ENCODE results near the gene GHITM.

The GHITM gene

GRCh38 chr10:84149854-84150253 lies 10.5 kb downstream of the GHITM start:
- no peak overlapping the region for H3K9ac ChIP-seq (ENCODE audit: low read length)
- peaks cover 94% of the 10 kb centered on the region for H3K36me3 ChIP-seq (ENCODE audit: control insufficient read depth, insufficient read depth, low read length, severe bottlenecking)
- no peak for DNase-seq (ENCODE audit: low read depth)
- no peaks in the 10 kb centered on the region for H3K27me3 ChIP-seq (replicated peaks; ENCODE audit: control insufficient read depth, insufficient read depth, low read length)
- no peak overlapping the region for H3K4me3 ChIP-seq (ENCODE audit: low read length)
- no peaks in the 10 kb centered on the region for H3K4me1 ChIP-seq (ENCODE audit: control insufficient read depth, insufficient read depth, low read length)
- H3K9me3 ChIP-seq (ENCODE audit: control insufficient read depth, low read length), result no peaks in the 10 kb centered on the region

- peaks cover 73% of the 10 kb centered on the region for H3K36me3 ChIP-seq (ENCODE audit: control insufficient read depth, insufficient read depth, low read length, severe bottlenecking)
- H3K9me3 ChIP-seq (ENCODE audit: control insufficient read depth, low read length), result no peaks in the 10 kb centered on the region
- DNase-seq (ENCODE audit: low read depth), result no peak
- H3K4me1 ChIP-seq (ENCODE audit: control insufficient read depth, insufficient read depth, low read length), result peaks cover 5% of the 10 kb centered on the region
- H3K4me3 ChIP-seq (ENCODE audit: low read length), result no peak overlapping the region
- H3K9ac ChIP-seq (ENCODE audit: low read length), result no peak overlapping the region
- no peaks in the 10 kb centered on the region for H3K27me3 ChIP-seq (replicated peaks; ENCODE audit: control insufficient read depth, insufficient read depth, low read length)
Observed at GRCh38 chr10:84152769-84153168, 13.5 kb downstream of the GHITM start.

- Histone ChIP-seq H3K9me3 (ENCODE audit: control insufficient read depth, low read length) (no peaks in the 10 kb centered on the region), H3K4me1 (ENCODE audit: control insufficient read depth, insufficient read depth, low read length) (peaks cover 5% of the 10 kb centered on the region), H3K9ac (ENCODE audit: low read length) (no peak overlapping the region), H3K27me3 (replicated peaks; ENCODE audit: control insufficient read depth, insufficient read depth, low read length) (peaks cover 6% of the 10 kb centered on the region), H3K36me3 (ENCODE audit: control insufficient read depth, insufficient read depth, low read length, severe bottlenecking) (peaks cover 50% of the 10 kb centered on the region), H3K4me3 (ENCODE audit: low read length) (no peak overlapping the region)
- DNase-seq (ENCODE audit: low read depth), result no peak
Observed at GRCh38 chr10:84155521-84155920, 16.2 kb downstream of the GHITM start.

GRCh38 chr10:84156009-84156408 lies 16.7 kb downstream of the GHITM start:
- H3K9me3 ChIP-seq (ENCODE audit: control insufficient read depth, low read length), result no peaks in the 10 kb centered on the region
- H3K36me3 ChIP-seq (ENCODE audit: control insufficient read depth, insufficient read depth, low read length, severe bottlenecking), result peaks cover 45% of the 10 kb centered on the region
- H3K4me3 ChIP-seq (ENCODE audit: low read length), result no peak overlapping the region
- peaks cover 6% of the 10 kb centered on the region for H3K27me3 ChIP-seq (replicated peaks; ENCODE audit: control insufficient read depth, insufficient read depth, low read length)
- no peak for DNase-seq (ENCODE audit: low read depth)
- H3K4me1 ChIP-seq (ENCODE audit: control insufficient read depth, insufficient read depth, low read length), result peaks cover 5% of the 10 kb centered on the region
- no peak overlapping the region for H3K9ac ChIP-seq (ENCODE audit: low read length)

GRCh38 chr10:84156768-84157167 lies 17.5 kb downstream of the GHITM start:
- peaks cover 37% of the 10 kb centered on the region for H3K36me3 ChIP-seq (ENCODE audit: control insufficient read depth, insufficient read depth, low read length, severe bottlenecking)
- no peak overlapping the region for H3K9ac ChIP-seq (ENCODE audit: low read length)
- peaks cover 5% of the 10 kb centered on the region for H3K4me1 ChIP-seq (ENCODE audit: control insufficient read depth, insufficient read depth, low read length)
- H3K4me3 ChIP-seq (ENCODE audit: low read length), result no peak overlapping the region
- H3K9me3 ChIP-seq (ENCODE audit: control insufficient read depth, low read length), result no peaks in the 10 kb centered on the region
- peak; percentile 4 for DNase-seq (ENCODE audit: low read depth)
- H3K27me3 ChIP-seq (replicated peaks; ENCODE audit: control insufficient read depth, insufficient read depth, low read length), result peaks cover 6% of the 10 kb centered on the region

- DNase-seq (ENCODE audit: low read depth), result no peak
- Histone ChIP-seq H3K4me3 (ENCODE audit: low read length) (no peak overlapping the region), H3K9ac (ENCODE audit: low read length) (no peak overlapping the region), H3K27me3 (replicated peaks; ENCODE audit: control insufficient read depth, insufficient read depth, low read length) (peaks cover 12% of the 10 kb centered on the region), H3K4me1 (ENCODE audit: control insufficient read depth, insufficient read depth, low read length) (peaks cover 5% of the 10 kb centered on the region), H3K36me3 (ENCODE audit: control insufficient read depth, insufficient read depth, low read length, severe bottlenecking) (peaks cover 24% of the 10 kb centered on the region), H3K9me3 (ENCODE audit: control insufficient read depth, low read length) (no peaks in the 10 kb centered on the region)
Observed at GRCh38 chr10:84158061-84158460, 18.8 kb downstream of the GHITM start.

GRCh38 chr10:84158550-84158949 lies 19.2 kb downstream of the GHITM start:
- H3K27me3 ChIP-seq (replicated peaks; ENCODE audit: control insufficient read depth, insufficient read depth, low read length), result peaks cover 16% of the 10 kb centered on the region
- no peak overlapping the region for H3K4me3 ChIP-seq (ENCODE audit: low read length)
- H3K36me3 ChIP-seq (ENCODE audit: control insufficient read depth, insufficient read depth, low read length, severe bottlenecking), result peaks cover 19% of the 10 kb centered on the region
- H3K9me3 ChIP-seq (ENCODE audit: control insufficient read depth, low read length), result no peaks in the 10 kb centered on the region
- DNase-seq (ENCODE audit: low read depth), result no peak
- no peak overlapping the region for H3K9ac ChIP-seq (ENCODE audit: low read length)
- peaks cover 5% of the 10 kb centered on the region for H3K4me1 ChIP-seq (ENCODE audit: control insufficient read depth, insufficient read depth, low read length)

- H3K9ac ChIP-seq (ENCODE audit: low read length), result no peak overlapping the region
Observed at GRCh38 chr10:84159076-84159685, 19.9 kb downstream of the GHITM start.

GRCh38 chr10:84160663-84161362 lies 21.5 kb downstream of the GHITM start:
- Histone ChIP-seq H3K9ac (ENCODE audit: low read length) (no peak overlapping the region), H3K36me3 (ENCODE audit: control insufficient read depth, insufficient read depth, low read length, severe bottlenecking) (no peaks in the 10 kb centered on the region), H3K4me1 (ENCODE audit: control insufficient read depth, insufficient read depth, low read length) (peaks cover 7% of the 10 kb centered on the region), H3K4me3 (ENCODE audit: low read length) (no peak overlapping the region), H3K27me3 (replicated peaks; ENCODE audit: control insufficient read depth, insufficient read depth, low read length) (peaks cover 26% of the 10 kb centered on the region), H3K9me3 (ENCODE audit: control insufficient read depth, low read length) (no peaks in the 10 kb centered on the region)
- no peak for DNase-seq (ENCODE audit: low read depth)

More at GRCh38 chr10:84159076-84159685, 19.9 kb downstream of the GHITM start:
- DNase-seq (ENCODE audit: low read depth), result no peak
- peaks cover 13% of the 10 kb centered on the region for H3K36me3 ChIP-seq (ENCODE audit: control insufficient read depth, insufficient read depth, low read length, severe bottlenecking)
- peaks cover 7% of the 10 kb centered on the region for H3K4me1 ChIP-seq (ENCODE audit: control insufficient read depth, insufficient read depth, low read length)
- H3K27me3 ChIP-seq (replicated peaks; ENCODE audit: control insufficient read depth, insufficient read depth, low read length), result peaks cover 16% of the 10 kb centered on the region
- no peaks in the 10 kb centered on the region for H3K9me3 ChIP-seq (ENCODE audit: control insufficient read depth, low read length)
- no peak overlapping the region for H3K4me3 ChIP-seq (ENCODE audit: low read length)

GRCh38 chr10:84163996-84164395 lies 24.7 kb downstream of the GHITM start:
- peaks cover 26% of the 10 kb centered on the region for H3K27me3 ChIP-seq (replicated peaks; ENCODE audit: control insufficient read depth, insufficient read depth, low read length)
- H3K4me1 ChIP-seq (ENCODE audit: control insufficient read depth, insufficient read depth, low read length), result peaks cover 2% of the 10 kb centered on the region
- H3K9me3 ChIP-seq (ENCODE audit: control insufficient read depth, low read length), result no peaks in the 10 kb centered on the region
- no peaks in the 10 kb centered on the region for H3K36me3 ChIP-seq (ENCODE audit: control insufficient read depth, insufficient read depth, low read length, severe bottlenecking)
- no peak for DNase-seq (ENCODE audit: low read depth)
- H3K4me3 ChIP-seq (ENCODE audit: low read length), result no peak overlapping the region
- H3K9ac ChIP-seq (ENCODE audit: low read length), result no peak overlapping the region

- no peak overlapping the region for H3K9ac ChIP-seq (ENCODE audit: low read length)
- no peak overlapping the region for H3K4me3 ChIP-seq (ENCODE audit: low read length)
- H3K9me3 ChIP-seq (ENCODE audit: control insufficient read depth, low read length), result no peaks in the 10 kb centered on the region
- H3K36me3 ChIP-seq (ENCODE audit: control insufficient read depth, insufficient read depth, low read length, severe bottlenecking), result no peaks in the 10 kb centered on the region
- peaks cover 2% of the 10 kb centered on the region for H3K4me1 ChIP-seq (ENCODE audit: control insufficient read depth, insufficient read depth, low read length)
- DNase-seq (ENCODE audit: low read depth), result no peak
- H3K27me3 ChIP-seq (replicated peaks; ENCODE audit: control insufficient read depth, insufficient read depth, low read length), result peaks cover 24% of the 10 kb centered on the region
Observed at GRCh38 chr10:84164442-84164841, 25.1 kb downstream of the GHITM start.

Data from adipocyte (in vitro differentiated cells).